Lung (tissue), 12 donors: ENCODE results near the gene RER1. TPM values are rescaled to one million over a fixed set of nuclear protein-coding genes. Genes with fewer than 3 reads are reported as not detected.

Source experiments
- ATAC-seq: fragments of 200-7000 bp; cut with Tn5 transposase; one replicate; pipeline ENCODE4 v1.9.1; 2020; ENCODE audit warnings: moderate number of reproducible peaks; ENCODE audit not compliant: insufficient read depth, low FRiP score
- DNase-seq, 3 donors: peaks; one replicate each; pipeline ENCODE4 v3.0.0-alpha.2; 2013 to 2017
- H3K27ac ChIP-seq, 2 donors: one replicate each; pipeline ENCODE4 v1.5.1; 2013; ENCODE audit warnings: mild to moderate bottlenecking in 2 of 2, moderate library complexity in 2 of 2, control low read depth in 1 of 2, inconsistent platforms in 1 of 2, low read depth in 1 of 2, low read length in 1 of 2
- H3K27me3 ChIP-seq, 3 donors: one replicate each; pipeline ENCODE4 v1.5.1; 2013; ENCODE audit warnings: low read length in 2 of 3; ENCODE audit not compliant: control insufficient read depth in 3 of 3, insufficient read depth in 3 of 3
- H3K36me3 ChIP-seq, 4 donors: one replicate each; pipeline ENCODE4 v1.5.1; 2013; ENCODE audit warnings: low read length in 4 of 4, mild to moderate bottlenecking in 1 of 4, moderate library complexity in 1 of 4; ENCODE audit not compliant: control insufficient read depth in 4 of 4, insufficient read depth in 4 of 4
- H3K4me1 ChIP-seq, 5 donors: one replicate each; pipeline ENCODE4 v1.5.1; 2013; ENCODE audit warnings: low read length in 5 of 5, mild to moderate bottlenecking in 2 of 5, moderate library complexity in 1 of 5; ENCODE audit not compliant: control insufficient read depth in 5 of 5, insufficient read depth in 5 of 5
- H3K4me3 ChIP-seq: one replicate; pipeline ENCODE4 v1.5.1; 2013; ENCODE audit warnings: mild to moderate bottlenecking, control low read depth, moderate library complexity
- H3K9ac ChIP-seq, 2 donors: one replicate each; pipeline ENCODE4 v1.5.1; 2013; ENCODE audit warnings: low read length in 2 of 2, control low read depth in 1 of 2; ENCODE audit not compliant: insufficient read depth in 1 of 2
- H3K9me3 ChIP-seq, 4 donors: one replicate each; pipeline ENCODE4 v1.5.1; 2013; ENCODE audit warnings: low read length in 3 of 4, mild to moderate bottlenecking in 1 of 4, moderate library complexity in 1 of 4; ENCODE audit not compliant: control insufficient read depth in 4 of 4, insufficient read depth in 3 of 4
- CTCF ChIP-seq: IDR thresholded peaks from 2 replicates; pipeline ENCODE4 v1.5.1; 2012; ENCODE audit warnings: mild to moderate bottlenecking; ENCODE audit errors: control extremely low read depth, extremely low read depth
- WGBS, 2 donors: extraction: QIAGEN DNeasy Blood & Tissue Kit; methylation state at CpG; one replicate each; pipeline ENCODE4 v1.1.7; 2013; 5-methylcytosine and 5-hydroxymethylcytosine counted together
- polyA plus RNA-seq, 2 donors: library from polyadenylated mRNA; stranded (reverse); fragments of 200-250 nt; gene quantifications; one replicate each; pipeline ENCODE4 v1.2.1, GENCODE V29; 2013
- total RNA-seq, 2 donors: library from RNA; depleted of rRNA in 1 of 2; stranded (reverse); fragments of >200 nt in 1 of 2; gene quantifications; one replicate each; pipeline ENCODE4 v1.2.1, GENCODE V29; 2014 to 2021
- donor health status: control.
- donor health status: control.
- donor health status: Bipolar disorder and iron deficiency.
- donor health status: healthy.
- donor health status: DM: yes; HTN: yes; CAD: no.

RER1 gene
- total and polyA plus RNA-seq, 4 donors, result 71.7 to 134 (median 87.9) TPM

GRCh38 chr1:2449636-2450454 lies 58.2 kb downstream of the RER1 start:
- ATAC-seq, result no peak
- no peak overlapping the region for H3K27ac ChIP-seq
- no peak overlapping the region for H3K9ac ChIP-seq
- no peaks in the 10 kb centered on the region for H3K36me3 ChIP-seq
- H3K27me3 ChIP-seq, result peaks cover 0 to 11% (median 8%) of the 10 kb centered on the region in 3 donors
- H3K4me1 ChIP-seq, result peaks cover 0 to 7% (median 0%) of the 10 kb centered on the region in 5 donors
- 64 to 84% methylated on average over 23 of the region's 23 CpGs for WGBS, 2 donors
- no peak overlapping the region for H3K4me3 ChIP-seq
- no peak for DNase-seq
- TF ChIP-seq CTCF, result no peak
- no peaks in the 10 kb centered on the region for H3K9me3 ChIP-seq

GRCh38 chr1:2451741-2452140 lies 60.1 kb downstream of the RER1 start:
- no peak for TF ChIP-seq CTCF
- Histone ChIP-seq H3K36me3 (no peaks in the 10 kb centered on the region), H3K9me3 (no peaks in the 10 kb centered on the region), H3K4me3 (no peak overlapping the region), H3K9ac (no peak overlapping the region), H3K27me3 (peaks cover 0 to 12% (median 5%) of the 10 kb centered on the region in 3 donors), H3K4me1 (peaks cover 0 to 7% (median 0%) of the 10 kb centered on the region in 5 donors), H3K27ac (no peak overlapping the region)
- DNase-seq (no peak), ATAC-seq (no peak)
- WGBS, 2 donors, result 32 to 42% methylated on average over 18 of the region's 18 CpGs

- peak in 1 of 3 donors; percentile 32 for DNase-seq
- H3K4me1 ChIP-seq, result peaks cover 0 to 7% (median 0%) of the 10 kb centered on the region in 5 donors
- H3K36me3 ChIP-seq, result no peaks in the 10 kb centered on the region
- H3K27me3 ChIP-seq, result peaks cover 0 to 12% (median 5%) of the 10 kb centered on the region in 3 donors
- no peak for TF ChIP-seq CTCF
- WGBS, 2 donors, result 57% methylated on average over 18 to 21 of the region's 21 CpGs
- no peak overlapping the region for H3K4me3 ChIP-seq
- no peak overlapping the region for H3K9ac ChIP-seq
- no peak for ATAC-seq
- no peaks in the 10 kb centered on the region for H3K9me3 ChIP-seq
- no peak overlapping the region for H3K27ac ChIP-seq
Measured at GRCh38 chr1:2452201-2452931, 60.7 kb downstream of the RER1 start.
